ENCODE results near the gene ZDHHC11. TPM values are rescaled to one million over a fixed set of nuclear protein-coding genes. Genes with fewer than 3 reads are reported as not detected.
"Not testable (repeated sequence)": the region's sequence is repeated elsewhere in the genome, so short reads cannot be mapped to it uniquely, and the experiment has no call there.

Gene ZDHHC11
- polyA plus RNA-seq, 4 donors = 4.9 to 40.5 (median 6.5) TPM

GRCh38 chr5:858726-859125 is 7.9 kb upstream of the ZDHHC11 start:
- H3K4me3 ChIP-seq (ENCODE audit: low read depth in 1 of 3, low read length in 3 of 3) = no peak overlapping the region
- peak overlapping the region in 1 of 3 donors; percentile 6 for H3K27ac ChIP-seq (ENCODE audit: low read depth in 1 of 3, low read length in 2 of 3)
- FAIRE-seq (no peak), DNase-seq (no peak)
- WGBS, 3 donors = 88 to 89% (median 89%) methylated on average over 11 of the region's 11 CpGs
- H3K36me3 ChIP-seq (ENCODE audit: control insufficient read depth in 3 of 3, insufficient read depth in 2 of 3, low read depth in 1 of 3, low read length in 3 of 3) = peaks cover 2 to 39% (median 3%) of the 10 kb centered on the region in 3 donors
- H3K4me1 ChIP-seq (ENCODE audit: control insufficient read depth in 3 of 3, insufficient read depth in 2 of 3, low read depth in 1 of 3, low read length in 2 of 3) = peaks cover 0 to 4% (median 0%) of the 10 kb centered on the region in 3 donors
- no peaks in the 10 kb centered on the region for H3K9me3 ChIP-seq (ENCODE audit: control insufficient read depth in 2 of 2, insufficient read depth in 1 of 2, low read depth in 1 of 2, low read length in 1 of 2)
- H3K27me3 ChIP-seq (ENCODE audit: control insufficient read depth in 3 of 3, insufficient read depth in 3 of 3, low read length in 3 of 3) = no peaks in the 10 kb centered on the region

- 79 to 88% (median 81%) methylated on average over 16 of the region's 16 CpGs for WGBS, 3 donors
- H3K4me3 ChIP-seq (ENCODE audit: low read depth in 1 of 3, low read length in 3 of 3) = no peak overlapping the region
- H3K27ac ChIP-seq (ENCODE audit: low read depth in 1 of 3, low read length in 2 of 3) = no peak overlapping the region
- DNase-seq (no peak), FAIRE-seq (no peak)
- H3K9me3 ChIP-seq (ENCODE audit: control insufficient read depth in 2 of 2, insufficient read depth in 1 of 2, low read depth in 1 of 2, low read length in 1 of 2) = no peaks in the 10 kb centered on the region
- no peaks in the 10 kb centered on the region for H3K27me3 ChIP-seq (ENCODE audit: control insufficient read depth in 3 of 3, insufficient read depth in 3 of 3, low read length in 3 of 3)
- H3K4me1 ChIP-seq (ENCODE audit: control insufficient read depth in 3 of 3, insufficient read depth in 2 of 3, low read depth in 1 of 3, low read length in 2 of 3) = peaks cover 0 to 4% (median 0%) of the 10 kb centered on the region in 3 donors
- H3K36me3 ChIP-seq (ENCODE audit: control insufficient read depth in 3 of 3, insufficient read depth in 2 of 3, low read depth in 1 of 3, low read length in 3 of 3) = peaks cover 0 to 19% (median 0%) of the 10 kb centered on the region in 3 donors
These were observed 6.0 kb upstream of the ZDHHC11 start for GRCh38 chr5:856531-857425.

GRCh38 chr5:855771-856530 is 5.2 kb upstream of the ZDHHC11 start:
- DNase-seq (no peak), FAIRE-seq (no peak)
- WGBS, 3 donors = 71 to 80% (median 76%) methylated on average over 18 to 21 of the region's 21 CpGs

GRCh38 chr5:854966-855743 is 4.4 kb upstream of the ZDHHC11 start:
- 85 to 91% (median 87%) methylated on average over 32 of the region's 32 CpGs for WGBS, 3 donors
- Histone ChIP-seq H3K4me1 (ENCODE audit: control insufficient read depth in 3 of 3, insufficient read depth in 2 of 3, low read depth in 1 of 3, low read length in 2 of 3) (peaks cover 0 to 14% (median 0%) of the 10 kb centered on the region in 3 donors), H3K36me3 (ENCODE audit: control insufficient read depth in 3 of 3, insufficient read depth in 2 of 3, low read depth in 1 of 3, low read length in 3 of 3) (peaks cover 0 to 10% (median 0%) of the 10 kb centered on the region in 3 donors), H3K27ac (ENCODE audit: low read depth in 1 of 3, low read length in 2 of 3) (no peak overlapping the region), H3K4me3 (ENCODE audit: low read depth in 1 of 3, low read length in 3 of 3) (no peak overlapping the region), H3K27me3 (ENCODE audit: control insufficient read depth in 3 of 3, insufficient read depth in 3 of 3, low read length in 3 of 3) (no peaks in the 10 kb centered on the region), H3K9me3 (ENCODE audit: control insufficient read depth in 2 of 2, insufficient read depth in 1 of 2, low read depth in 1 of 2, low read length in 1 of 2) (no peaks in the 10 kb centered on the region)
- FAIRE-seq (no peak), DNase-seq (no peak)

More at GRCh38 chr5:855771-856530, 5.2 kb upstream of the ZDHHC11 start:
- Histone ChIP-seq H3K27me3 (ENCODE audit: control insufficient read depth in 3 of 3, insufficient read depth in 3 of 3, low read length in 3 of 3) (no peaks in the 10 kb centered on the region), H3K27ac (ENCODE audit: low read depth in 1 of 3, low read length in 2 of 3) (no peak overlapping the region), H3K4me3 (ENCODE audit: low read depth in 1 of 3, low read length in 3 of 3) (no peak overlapping the region), H3K9me3 (ENCODE audit: control insufficient read depth in 2 of 2, insufficient read depth in 1 of 2, low read depth in 1 of 2, low read length in 1 of 2) (no peaks in the 10 kb centered on the region), H3K4me1 (ENCODE audit: control insufficient read depth in 3 of 3, insufficient read depth in 2 of 3, low read depth in 1 of 3, low read length in 2 of 3) (peaks cover 0 to 7% (median 0%) of the 10 kb centered on the region in 3 donors), H3K36me3 (ENCODE audit: control insufficient read depth in 3 of 3, insufficient read depth in 2 of 3, low read depth in 1 of 3, low read length in 3 of 3) (peaks cover 0 to 12% (median 0%) of the 10 kb centered on the region in 3 donors)

GRCh38 chr5:854217-854616 is 3.4 kb upstream of the ZDHHC11 start:
- DNase-seq = no peak
- 75 to 85% (median 83%) methylated on average over 13 of the region's 13 CpGs for WGBS, 3 donors
- Histone ChIP-seq H3K36me3 (ENCODE audit: control insufficient read depth in 3 of 3, insufficient read depth in 2 of 3, low read depth in 1 of 3, low read length in 3 of 3) (peaks cover 0 to 4% (median 0%) of the 10 kb centered on the region in 3 donors), H3K4me1 (ENCODE audit: control insufficient read depth in 3 of 3, insufficient read depth in 2 of 3, low read depth in 1 of 3, low read length in 2 of 3) (peaks cover 0 to 24% (median 0%) of the 10 kb centered on the region in 3 donors), H3K27me3 (ENCODE audit: control insufficient read depth in 3 of 3, insufficient read depth in 3 of 3, low read length in 3 of 3) (no peaks in the 10 kb centered on the region), H3K27ac (ENCODE audit: low read depth in 1 of 3, low read length in 2 of 3) (no peak overlapping the region), H3K4me3 (ENCODE audit: low read depth in 1 of 3, low read length in 3 of 3) (no peak overlapping the region), H3K9me3 (ENCODE audit: control insufficient read depth in 2 of 2, insufficient read depth in 1 of 2, low read depth in 1 of 2, low read length in 1 of 2) (no peaks in the 10 kb centered on the region)
- FAIRE-seq = no peak

- not testable (repeated sequence) for FAIRE-seq; H3K27me3 ChIP-seq (ENCODE audit: control insufficient read depth in 3 of 3, insufficient read depth in 3 of 3, low read length in 3 of 3); H3K36me3 ChIP-seq (ENCODE audit: control insufficient read depth in 3 of 3, insufficient read depth in 2 of 3, low read depth in 1 of 3, low read length in 3 of 3); H3K9me3 ChIP-seq (ENCODE audit: control insufficient read depth in 2 of 2, insufficient read depth in 1 of 2, low read depth in 1 of 2, low read length in 1 of 2); DNase-seq; H3K27ac ChIP-seq (ENCODE audit: low read depth in 1 of 3, low read length in 2 of 3); H3K4me3 ChIP-seq (ENCODE audit: low read depth in 1 of 3, low read length in 3 of 3)
- H3K4me1 ChIP-seq (ENCODE audit: control insufficient read depth in 3 of 3, insufficient read depth in 2 of 3, low read depth in 1 of 3, low read length in 2 of 3) = peaks cover 0 to 24% (median 0%) of the 10 kb centered on the region in 3 donors
- WGBS, 3 donors = 84 to 88% (median 86%) methylated on average over 18 of the region's 18 CpGs
These were observed 2.8 kb upstream of the ZDHHC11 start for GRCh38 chr5:853416-854090.

GRCh38 chr5:852431-853401 is 1.9 kb upstream of the ZDHHC11 start:
- DNase-seq = no peak
- no peaks in the 10 kb centered on the region for H3K36me3 ChIP-seq (ENCODE audit: control insufficient read depth in 3 of 3, insufficient read depth in 2 of 3, low read depth in 1 of 3, low read length in 3 of 3)

More at GRCh38 chr5:852431-853401, 1.9 kb upstream of the ZDHHC11 start:
- 91 to 92% (median 92%) methylated on average over 54 to 55 of the region's 55 CpGs for WGBS, 3 donors
- Histone ChIP-seq H3K27ac (ENCODE audit: low read depth in 1 of 3, low read length in 2 of 3) (no peak overlapping the region), H3K27me3 (ENCODE audit: control insufficient read depth in 3 of 3, insufficient read depth in 3 of 3, low read length in 3 of 3) (no peaks in the 10 kb centered on the region), H3K4me3 (ENCODE audit: low read depth in 1 of 3, low read length in 3 of 3) (no peak overlapping the region), H3K9me3 (ENCODE audit: control insufficient read depth in 2 of 2, insufficient read depth in 1 of 2, low read depth in 1 of 2, low read length in 1 of 2) (no peaks in the 10 kb centered on the region), H3K4me1 (ENCODE audit: control insufficient read depth in 3 of 3, insufficient read depth in 2 of 3, low read depth in 1 of 3, low read length in 2 of 3) (peaks cover 0 to 24% (median 0%) of the 10 kb centered on the region in 3 donors)
- FAIRE-seq = no peak

Data from small intestine (tissue), 7 donors.